Measurements from ENCODE around the gene GRXCR1.

GRCh38 chr4:42855779-42856178 is 36.7 kb upstream of the GRXCR1 start:
- TF ChIP-seq CTCF (IDR thresholded peaks at IDR 0.05) (no peak), EZH2 (IDR thresholded peaks at IDR 0.05) (no peak)

Measured in neural progenitor cell (in vitro differentiated cells).